PC-3 (cell line): ENCODE results near the gene TMEM187. TPM values are rescaled to one million over a fixed set of nuclear protein-coding genes. Genes with fewer than 3 reads are reported as not detected.
A peak's percentile ranks its signal among the peaks of the same experiment; 100 is the strongest.

Experiments used
- ATAC-seq: fragments of 200-7000 bp; cut with Tn5 transposase; 2 replicates; pipeline ENCODE4 v1.9.1; 2020; ENCODE audit warnings: mild to moderate bottlenecking, moderate library complexity
- BruUV-seq: library from RNA; stranded (reverse); fragments of 400-500 nt; replicated peaks from 2 replicates; lab custom pipeline; 2021; lab: Mats Ljungman, UMichigan
- CTCF ChIA-PET: fragments of 300-600 bp; sonication (Branson Sonifier 250); formaldehyde crosslinking; loops from one replicate; lab custom pipeline; 2022; ENCODE audit warnings: antibody characterized with exemption; lab: Charles Lee
- POLR2A ChIA-PET: fragments of 300-600 bp; sonication (Branson Sonifier 250); formaldehyde crosslinking; loops from one replicate; lab custom pipeline; 2022; ENCODE audit warnings: antibody characterized with exemption; ENCODE audit not compliant: unreplicated experiment; lab: Charles Lee
- DNase-seq: peaks from one replicate; pipeline ENCODE4 v3.0.0-alpha.2; 2015
- H2AFZ ChIP-seq: fragments of 300-600 bp; sonication (generic); 2 replicates; pipeline ENCODE4 v1.6.0; 2016; ENCODE audit warnings: antibody characterized with exemption, low read length
- H3F3A ChIP-seq: fragments of 300-600 bp; sonication (generic); one replicate; pipeline ENCODE4 v1.6.0; 2017; ENCODE audit warnings: antibody characterized with exemption, low read length, control low read depth, mild to moderate bottlenecking; ENCODE audit not compliant: unreplicated experiment
- H3K27ac ChIP-seq: fragments of 300-600 bp; sonication (generic); 2 replicates; pipeline ENCODE4 v1.5.1; 2016; ENCODE audit warnings: mild to moderate bottlenecking, low read length
- H3K27me3 ChIP-seq: fragments of 300-600 bp; sonication (generic); 2 replicates; pipeline ENCODE4 v1.6.1; 2016; ENCODE audit warnings: low read length, mixed read lengths
- H3K36me3 ChIP-seq: fragments of 300-600 bp; sonication (generic); 2 replicates; pipeline ENCODE4 v1.6.1; 2016; ENCODE audit warnings: low read depth, mixed run types, low read length, mixed read lengths
- H3K4me1 ChIP-seq: fragments of 300-600 bp; sonication (generic); 2 replicates; pipeline ENCODE4 v1.5.1; 2016; ENCODE audit warnings: low read length; ENCODE audit not compliant: insufficient read depth
- H3K4me2 ChIP-seq: fragments of 300-600 bp; sonication (generic); 2 replicates; pipeline ENCODE4 v1.6.0; 2016; ENCODE audit warnings: low read length
- H3K4me3 ChIP-seq: fragments of 300-600 bp; sonication (generic); 2 replicates; pipeline ENCODE4 v1.5.1; 2016; ENCODE audit warnings: mild to moderate bottlenecking, low read length, mixed read lengths
- H3K79me2 ChIP-seq: fragments of 300-600 bp; sonication (generic); 2 replicates; pipeline ENCODE4 v1.6.1; 2017; ENCODE audit warnings: low read length, mixed read lengths
- H3K9ac ChIP-seq: fragments of 300-600 bp; sonication (generic); 2 replicates; pipeline ENCODE4 v1.6.0; 2016; ENCODE audit warnings: mild to moderate bottlenecking, low read length
- H3K9me2 ChIP-seq: fragments of 300-600 bp; sonication (generic); replicated peaks from 2 replicates; pipeline ENCODE4 v1.6.1; 2016; ENCODE audit warnings: mixed run types, low read length, mixed read lengths
- H3K9me3 ChIP-seq: fragments of 300-600 bp; sonication (generic); 2 replicates; pipeline ENCODE4 v1.6.1; 2016; ENCODE audit warnings: low read length, mixed read lengths
- H4K20me1 ChIP-seq: fragments of 300-600 bp; sonication (generic); 2 replicates; pipeline ENCODE4 v1.6.1; 2016; ENCODE audit warnings: low read length, mixed read lengths
- CTCF ChIP-seq: fragments of 300-600 bp; sonication (generic); conservative IDR thresholded peaks from 2 replicates; pipeline ENCODE4 v1.5.1; 2017; ENCODE audit warnings: antibody characterized with exemption, low read depth, mild to moderate bottlenecking, low read length
- EZH2 ChIP-seq: fragments of 300-600 bp; sonication (generic); IDR thresholded peaks from one replicate; pipeline ENCODE4 v1.6.1; 2017; ENCODE audit warnings: antibody characterized with exemption, mild to moderate bottlenecking, low read length; ENCODE audit not compliant: unreplicated experiment
- EZH2phosphoT487 ChIP-seq: fragments of 300-600 bp; sonication (generic); IDR thresholded peaks from 2 replicates; pipeline ENCODE4 v1.6.1; 2018; ENCODE audit warnings: mild to moderate bottlenecking, antibody characterized with exemption, low read length, borderline replicate concordance
- intact Hi-C: fragments of 100-400 bp; cut with micrococcal nuclease; formaldehyde crosslinking; loops from 2 replicates; pipeline ENCODE4 v1.9.0; 2023
- total RNA-seq: library from RNA; depleted of rRNA; stranded (reverse); fragments of >200 nt; gene quantifications from 2 replicates; pipeline ENCODE4 v1.2.3, GENCODE V29; 2014

Gene TMEM187
- total RNA-seq, 1 experiment from 2014 or later: 10.6 TPM

GRCh38 chrX:154013001-154013421 is 40.5 kb downstream of the TMEM187 start:
- Histone ChIP-seq H3K4me1 (peaks cover 6% of the 10 kb centered on the region; the same call in 1 of the 2 replicates), H3K9ac (no peak overlapping the region), H3K4me3 (no peak overlapping the region), H3K4me2 (no peak overlapping the region), H2AFZ (no peak overlapping the region), H3K9me2 (no peaks in the 10 kb centered on the region), H3K36me3 (peaks cover 41% of the 10 kb centered on the region), H3K27me3 (no peaks in the 10 kb centered on the region), H3K9me3 (no peaks in the 10 kb centered on the region), H4K20me1 (0 out of 2 replicates have a peak, but pooled peaks cover 3% of the 10 kb centered on the region), H3K27ac (no peak overlapping the region), H3K79me2 (peaks cover 25% of the 10 kb centered on the region), H3F3A (no peaks in the 10 kb centered on the region)
- POLR2A ChIA-PET: no interaction called here
- no peak for DNase-seq
- TF ChIP-seq CTCF (no peak), EZH2phosphoT487 (no peak), EZH2 (no peak)
- no TSS peak for BruUV-seq
- no peak for ATAC-seq
- CTCF ChIA-PET: no interaction called here
- intact Hi-C loops: no loop called here

GRCh38 chrX:154013614-154014360 is 41.2 kb downstream of the TMEM187 start:
- POLR2A ChIA-PET: no interaction called here
- Histone ChIP-seq H3K27me3 (no peaks in the 10 kb centered on the region), H2AFZ (no peak overlapping the region), H3K4me1 (peaks cover 10% of the 10 kb centered on the region; the same call in 1 of the 2 replicates), H3K36me3 (peaks cover 41% of the 10 kb centered on the region), H4K20me1 (0 out of 2 replicates have a peak, but pooled peaks cover 3% of the 10 kb centered on the region), H3K9me3 (no peaks in the 10 kb centered on the region), H3K27ac (no peak overlapping the region), H3K9ac (no peak overlapping the region), H3K4me3 (no peak overlapping the region), H3F3A (no peaks in the 10 kb centered on the region), H3K4me2 (no peak overlapping the region), H3K9me2 (no peaks in the 10 kb centered on the region), H3K79me2 (peaks cover 33% of the 10 kb centered on the region)
- no TSS peak for BruUV-seq
- intact Hi-C loops: no loop called here
- CTCF ChIA-PET: interaction anchor here (0.7 kb wide), 1 partner anchor 66 kb away, joined by 6 read pairs; no protein-coding TSS in a partner anchor
- DNase-seq (peak; percentile 45), ATAC-seq (peak; percentile 57)
- peak; percentile 84 for TF ChIP-seq CTCF
- TF ChIP-seq EZH2phosphoT487: no peak
- no peak for TF ChIP-seq EZH2
